Upper lobe of left lung (tissue), 4 donors: ENCODE data around the gene CRACDL.

Experiments
- CTCF ChIP-seq, 6 experiments: fragments of 450-650 bp in 4 of 6; fragments of 200-600 bp in 2 of 6; sonication (generic) in 2 of 6; IDR thresholded peaks; one replicate each; pipeline ENCODE4 v1.5.1; 2016 to 2019; ENCODE audit warnings: antibody characterized with exemption in 6 of 6
- POLR2A ChIP-seq, 4 donors: fragments of 450-650 bp; IDR thresholded peaks; one replicate each; pipeline ENCODE4 v1.5.1; 2016 to 2017; ENCODE audit warnings: antibody characterized with exemption in 4 of 4, mild to moderate bottlenecking in 2 of 4
- POLR2AphosphoS5 ChIP-seq, 2 donors: sonication (generic); formaldehyde crosslinking; IDR thresholded peaks; one replicate each; pipeline ENCODE4 v1.5.1; 2017; ENCODE audit warnings: antibody characterized with exemption in 2 of 2

- TF ChIP-seq CTCF (IDR thresholded peaks at IDR 0.05) (no peak), POLR2A (IDR thresholded peaks at IDR 0.05) (no peak), POLR2AphosphoS5 (IDR thresholded peaks at IDR 0.05) (no peak)
Measured at GRCh38 chr2:98907966-98908905, 27.8 kb downstream of the CRACDL start.
